Liver (tissue), 9 donors: Measurements from ENCODE around the gene LRIT2. TPM values are rescaled to one million over a fixed set of nuclear protein-coding genes. Genes with fewer than 3 reads are reported as not detected.

Experiments used
- DNase-seq: peaks from one replicate; pipeline ENCODE4 v3.0.0-alpha.2; 2017; ENCODE audit warnings: low spot score
- H3K27ac ChIP-seq, 2 donors: one replicate each; pipeline ENCODE4 v1.7.0; 2013; ENCODE audit warnings: inconsistent platforms in 2 of 2, low read length in 2 of 2, control low read depth in 1 of 2, low read depth in 1 of 2, mild to moderate bottlenecking in 1 of 2
- H3K27me3 ChIP-seq, 4 donors: one replicate each; pipeline versions ENCODE4 v1.6.1 to v1.7.0; 2013; ENCODE audit warnings: low read length in 3 of 4, inconsistent platforms in 1 of 4, mild to moderate bottlenecking in 1 of 4, moderate library complexity in 1 of 4; ENCODE audit not compliant: control insufficient read depth in 4 of 4, insufficient read depth in 4 of 4
- H3K36me3 ChIP-seq, 4 donors: one replicate each; pipeline versions ENCODE4 v1.6.1 to v1.7.0; 2013; ENCODE audit warnings: low read length in 3 of 4, mild to moderate bottlenecking in 3 of 4, low read depth in 1 of 4, moderate library complexity in 1 of 4; ENCODE audit not compliant: control insufficient read depth in 4 of 4, insufficient read depth in 3 of 4
- H3K4me1 ChIP-seq, 4 donors: one replicate each; pipeline versions ENCODE4 v1.6.1 to v1.7.0; 2013; ENCODE audit warnings: low read length in 3 of 4, mild to moderate bottlenecking in 3 of 4, moderate library complexity in 1 of 4; ENCODE audit not compliant: control insufficient read depth in 4 of 4, insufficient read depth in 4 of 4
- H3K4me3 ChIP-seq, 3 donors: one replicate each; pipeline versions ENCODE4 v1.6.1 to v1.7.0; 2013; ENCODE audit warnings: low read length in 3 of 3, control low read depth in 1 of 3, low read depth in 1 of 3, mild to moderate bottlenecking in 1 of 3
- H3K9ac ChIP-seq, 2 donors: one replicate each; pipeline ENCODE4 v1.7.0; 2013; ENCODE audit warnings: low read length in 2 of 2, mild to moderate bottlenecking in 2 of 2, moderate library complexity in 2 of 2, control low read depth in 1 of 2, low read depth in 1 of 2
- H3K9me3 ChIP-seq, 4 donors: one replicate each; pipeline versions ENCODE4 v1.6.1 to v1.7.0; 2013; ENCODE audit warnings: low read length in 3 of 4; ENCODE audit not compliant: control insufficient read depth in 4 of 4
- EGR1 ChIP-seq, 2 donors: IDR thresholded peaks; 2 replicates each; pipeline ENCODE4 v1.6.1; 2016 to 2018; ENCODE audit warnings: antibody characterized with exemption in 2 of 2, low read depth in 2 of 2
- FOXA2 ChIP-seq: IDR thresholded peaks from 2 replicates; pipeline ENCODE4 v1.6.1; 2016; ENCODE audit warnings: antibody characterized with exemption
- GABPA ChIP-seq, 2 donors: IDR thresholded peaks in 1 of 2; conservative IDR thresholded peaks in 1 of 2; 2 replicates each; pipeline ENCODE4 v1.6.1; 2016; ENCODE audit warnings: antibody characterized with exemption in 2 of 2, mild to moderate bottlenecking in 1 of 2, moderate library complexity in 1 of 2
- HNF4A ChIP-seq, 2 donors: conservative IDR thresholded peaks; 2 replicates each; pipeline ENCODE4 v1.6.1; 2016; ENCODE audit warnings: antibody characterized with exemption in 2 of 2, mild to moderate bottlenecking in 2 of 2
- HNF4G ChIP-seq: IDR thresholded peaks from 2 replicates; pipeline ENCODE4 v1.6.1; 2016; ENCODE audit warnings: antibody characterized with exemption
- JUND ChIP-seq, 2 donors: IDR thresholded peaks; 2 replicates each; pipeline ENCODE4 v1.6.1; 2016; ENCODE audit warnings: antibody characterized with exemption in 2 of 2
- NR2F2 ChIP-seq: IDR thresholded peaks from 2 replicates; pipeline ENCODE4 v1.6.1; 2016; ENCODE audit warnings: antibody characterized with exemption
- RAD21 ChIP-seq, 2 donors: IDR thresholded peaks; 2 replicates each; pipeline ENCODE4 v1.6.1; 2016; ENCODE audit warnings: antibody characterized with exemption in 2 of 2, mild to moderate bottlenecking in 2 of 2
- RXRA ChIP-seq, 2 donors: IDR thresholded peaks; 2 replicates each; pipeline ENCODE4 v1.6.1; 2017 to 2018; ENCODE audit warnings: antibody characterized with exemption in 2 of 2, mild to moderate bottlenecking in 1 of 2
- SP1 ChIP-seq: IDR thresholded peaks from 2 replicates; pipeline ENCODE4 v1.6.1; 2018; ENCODE audit warnings: antibody characterized with exemption, mild to moderate bottlenecking
- TAF1 ChIP-seq: conservative IDR thresholded peaks from 2 replicates; pipeline ENCODE4 v1.6.1; 2016; ENCODE audit warnings: antibody characterized with exemption, mild to moderate bottlenecking
- WGBS: extraction: QIAGEN DNeasy Blood & Tissue Kit; methylation state at CpG from one replicate; pipeline ENCODE4 v1.1.7; 2013; 5-methylcytosine and 5-hydroxymethylcytosine counted together
- polyA plus RNA-seq, 2 donors: library from polyadenylated mRNA; stranded (reverse) in 1 of 2; unstranded in 1 of 2; fragments of 200-250 nt in 1 of 2; fragments of >200 nt in 1 of 2; fragmentation: Nextera tagmentation in 1 of 2; extraction: Ambion mirVana in 1 of 2; gene quantifications; one replicate each; pipeline versions ENCODE4 v1.2.1 to v1.2.3, GENCODE V29; 2013 to 2015
- total RNA-seq, 2 donors: library from RNA; depleted of rRNA; stranded (reverse); fragments of >200 nt; gene quantifications; one replicate each; pipeline ENCODE4 v1.2.3, GENCODE V29; 2014
- TF ChIP-seq, protein P1 (sequence below): IDR thresholded peaks from 2 replicates; pipeline ENCODE4 v1.6.1; 2016; ENCODE audit warnings: antibody characterized with exemption
- TF ChIP-seq, protein P2 (sequence below): fragments of 150-350 bp; IDR thresholded peaks from 2 replicates; pipeline ENCODE4 v1.5.1; 2017; ENCODE audit warnings: improper control_type of control experiment, low read depth, low read length; ENCODE audit not compliant: missing input control
- TF ChIP-seq, protein P3 (sequence below): IDR thresholded peaks from 2 replicates; pipeline ENCODE4 v1.6.1; 2016; ENCODE audit warnings: antibody characterized with exemption
- TF ChIP-seq, protein P4 (sequence below): IDR thresholded peaks from 2 replicates; pipeline ENCODE4 v1.6.1; 2016; ENCODE audit warnings: antibody characterized with exemption, mild to moderate bottlenecking
- donor health status: healthy.
- donor health status: healthy.
- donor health status: healthy.
- donor health status: healthy.
- donor health status: healthy.

Gene LRIT2
- total and polyA plus RNA-seq, 4 donors = not detected

DNA sequence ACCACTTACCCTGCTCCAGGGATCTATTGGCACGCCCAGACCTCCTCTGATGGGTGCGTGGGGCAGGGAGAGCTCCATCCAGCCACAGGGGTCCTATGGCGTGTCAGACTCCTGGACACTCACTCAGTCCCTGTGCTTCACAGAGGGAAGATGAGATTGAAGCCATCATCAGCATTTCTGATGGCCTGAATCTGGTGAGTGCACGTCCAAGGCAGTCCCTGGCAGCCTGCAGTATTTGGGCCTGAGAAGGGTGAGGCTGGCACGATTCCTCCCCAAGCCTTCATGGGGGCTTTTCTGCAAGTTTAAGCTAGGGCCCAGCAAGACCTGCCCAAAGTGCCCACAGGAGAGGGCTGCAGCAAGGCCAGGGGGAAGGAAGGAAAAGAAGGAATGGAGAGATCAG, 27.7 kb downstream of the LRIT2 start:
- no peak for DNase-seq
- TF ChIP-seq, protein P1, sequence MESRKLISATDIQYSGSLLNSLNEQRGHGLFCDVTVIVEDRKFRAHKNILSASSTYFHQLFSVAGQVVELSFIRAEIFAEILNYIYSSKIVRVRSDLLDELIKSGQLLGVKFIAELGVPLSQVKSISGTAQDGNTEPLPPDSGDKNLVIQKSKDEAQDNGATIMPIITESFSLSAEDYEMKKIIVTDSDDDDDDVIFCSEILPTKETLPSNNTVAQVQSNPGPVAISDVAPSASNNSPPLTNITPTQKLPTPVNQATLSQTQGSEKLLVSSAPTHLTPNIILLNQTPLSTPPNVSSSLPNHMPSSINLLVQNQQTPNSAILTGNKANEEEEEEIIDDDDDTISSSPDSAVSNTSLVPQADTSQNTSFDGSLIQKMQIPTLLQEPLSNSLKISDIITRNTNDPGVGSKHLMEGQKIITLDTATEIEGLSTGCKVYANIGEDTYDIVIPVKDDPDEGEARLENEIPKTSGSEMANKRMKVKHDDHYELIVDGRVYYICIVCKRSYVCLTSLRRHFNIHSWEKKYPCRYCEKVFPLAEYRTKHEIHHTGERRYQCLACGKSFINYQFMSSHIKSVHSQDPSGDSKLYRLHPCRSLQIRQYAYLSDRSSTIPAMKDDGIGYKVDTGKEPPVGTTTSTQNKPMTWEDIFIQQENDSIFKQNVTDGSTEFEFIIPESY = no peak
- no peak for TF ChIP-seq FOXA2
- TF ChIP-seq TAF1 = no peak
- TF ChIP-seq SP1 = no peak
- TF ChIP-seq HNF4G = no peak
- no peak for TF ChIP-seq EGR1 (IDR thresholded peaks at IDR 0.05; ENCODE audit: low read depth in 2 of 2)
- no peak for TF ChIP-seq HNF4A (conservative IDR thresholded peaks at IDR 0.05)
- no peak for TF ChIP-seq GABPA (IDR thresholded peaks at IDR 0.05 in 1 of 2, conservative IDR thresholded peaks at IDR 0.05 in 1 of 2)
- TF ChIP-seq, protein P2, sequence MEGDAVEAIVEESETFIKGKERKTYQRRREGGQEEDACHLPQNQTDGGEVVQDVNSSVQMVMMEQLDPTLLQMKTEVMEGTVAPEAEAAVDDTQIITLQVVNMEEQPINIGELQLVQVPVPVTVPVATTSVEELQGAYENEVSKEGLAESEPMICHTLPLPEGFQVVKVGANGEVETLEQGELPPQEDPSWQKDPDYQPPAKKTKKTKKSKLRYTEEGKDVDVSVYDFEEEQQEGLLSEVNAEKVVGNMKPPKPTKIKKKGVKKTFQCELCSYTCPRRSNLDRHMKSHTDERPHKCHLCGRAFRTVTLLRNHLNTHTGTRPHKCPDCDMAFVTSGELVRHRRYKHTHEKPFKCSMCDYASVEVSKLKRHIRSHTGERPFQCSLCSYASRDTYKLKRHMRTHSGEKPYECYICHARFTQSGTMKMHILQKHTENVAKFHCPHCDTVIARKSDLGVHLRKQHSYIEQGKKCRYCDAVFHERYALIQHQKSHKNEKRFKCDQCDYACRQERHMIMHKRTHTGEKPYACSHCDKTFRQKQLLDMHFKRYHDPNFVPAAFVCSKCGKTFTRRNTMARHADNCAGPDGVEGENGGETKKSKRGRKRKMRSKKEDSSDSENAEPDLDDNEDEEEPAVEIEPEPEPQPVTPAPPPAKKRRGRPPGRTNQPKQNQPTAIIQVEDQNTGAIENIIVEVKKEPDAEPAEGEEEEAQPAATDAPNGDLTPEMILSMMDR = no peak
- TF ChIP-seq JUND (IDR thresholded peaks at IDR 0.05) = no peak
- TF ChIP-seq, protein P3, sequence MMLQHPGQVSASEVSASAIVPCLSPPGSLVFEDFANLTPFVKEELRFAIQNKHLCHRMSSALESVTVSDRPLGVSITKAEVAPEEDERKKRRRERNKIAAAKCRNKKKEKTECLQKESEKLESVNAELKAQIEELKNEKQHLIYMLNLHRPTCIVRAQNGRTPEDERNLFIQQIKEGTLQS = no peak
- TF ChIP-seq RXRA (IDR thresholded peaks at IDR 0.05) = no peak
- Histone ChIP-seq H3K27ac (no peak overlapping the region), H3K4me1 (peaks cover 4 to 13% (median 7%) of the 10 kb centered on the region in 4 donors), H3K9me3 (no peaks in the 10 kb centered on the region), H3K36me3 (no peaks in the 10 kb centered on the region), H3K4me3 (no peak overlapping the region), H3K9ac (no peak overlapping the region), H3K27me3 (peaks cover 0 to 11% (median 7%) of the 10 kb centered on the region in 4 donors)
- WGBS = 74% methylated on average over 5 of the region's 5 CpGs

DNA sequence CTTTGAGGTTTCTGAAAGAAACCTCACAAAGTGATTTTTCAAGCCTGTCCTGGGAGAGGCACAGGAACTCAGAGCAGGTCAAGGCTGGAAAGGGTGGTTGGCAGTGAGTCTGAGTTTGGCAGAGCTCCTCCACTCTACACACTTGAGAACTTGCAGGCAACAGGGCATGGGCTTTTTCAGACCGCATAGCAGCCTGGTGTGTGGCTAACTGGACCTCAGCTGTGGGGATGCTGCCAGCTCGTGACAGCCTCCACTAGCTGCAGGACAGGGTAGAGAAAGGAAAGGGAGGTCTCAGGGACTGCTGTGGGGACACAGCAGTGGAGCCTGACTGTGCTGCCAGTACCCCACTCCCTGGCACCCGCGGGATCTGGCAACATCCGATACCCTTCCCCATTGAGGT, 28.4 kb downstream of the LRIT2 start:
- Histone ChIP-seq H3K27ac (no peak overlapping the region), H3K9me3 (no peaks in the 10 kb centered on the region), H3K4me3 (no peak overlapping the region), H3K36me3 (no peaks in the 10 kb centered on the region), H3K27me3 (peaks cover 0 to 11% (median 7%) of the 10 kb centered on the region in 4 donors), H3K4me1 (peaks cover 4 to 13% (median 7%) of the 10 kb centered on the region in 4 donors), H3K9ac (no peak overlapping the region)
- TF ChIP-seq, protein P4, sequence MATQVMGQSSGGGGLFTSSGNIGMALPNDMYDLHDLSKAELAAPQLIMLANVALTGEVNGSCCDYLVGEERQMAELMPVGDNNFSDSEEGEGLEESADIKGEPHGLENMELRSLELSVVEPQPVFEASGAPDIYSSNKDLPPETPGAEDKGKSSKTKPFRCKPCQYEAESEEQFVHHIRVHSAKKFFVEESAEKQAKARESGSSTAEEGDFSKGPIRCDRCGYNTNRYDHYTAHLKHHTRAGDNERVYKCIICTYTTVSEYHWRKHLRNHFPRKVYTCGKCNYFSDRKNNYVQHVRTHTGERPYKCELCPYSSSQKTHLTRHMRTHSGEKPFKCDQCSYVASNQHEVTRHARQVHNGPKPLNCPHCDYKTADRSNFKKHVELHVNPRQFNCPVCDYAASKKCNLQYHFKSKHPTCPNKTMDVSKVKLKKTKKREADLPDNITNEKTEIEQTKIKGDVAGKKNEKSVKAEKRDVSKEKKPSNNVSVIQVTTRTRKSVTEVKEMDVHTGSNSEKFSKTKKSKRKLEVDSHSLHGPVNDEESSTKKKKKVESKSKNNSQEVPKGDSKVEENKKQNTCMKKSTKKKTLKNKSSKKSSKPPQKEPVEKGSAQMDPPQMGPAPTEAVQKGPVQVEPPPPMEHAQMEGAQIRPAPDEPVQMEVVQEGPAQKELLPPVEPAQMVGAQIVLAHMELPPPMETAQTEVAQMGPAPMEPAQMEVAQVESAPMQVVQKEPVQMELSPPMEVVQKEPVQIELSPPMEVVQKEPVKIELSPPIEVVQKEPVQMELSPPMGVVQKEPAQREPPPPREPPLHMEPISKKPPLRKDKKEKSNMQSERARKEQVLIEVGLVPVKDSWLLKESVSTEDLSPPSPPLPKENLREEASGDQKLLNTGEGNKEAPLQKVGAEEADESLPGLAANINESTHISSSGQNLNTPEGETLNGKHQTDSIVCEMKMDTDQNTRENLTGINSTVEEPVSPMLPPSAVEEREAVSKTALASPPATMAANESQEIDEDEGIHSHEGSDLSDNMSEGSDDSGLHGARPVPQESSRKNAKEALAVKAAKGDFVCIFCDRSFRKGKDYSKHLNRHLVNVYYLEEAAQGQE = no peak
- TF ChIP-seq, protein P2 = no peak
- TF ChIP-seq GABPA (IDR thresholded peaks at IDR 0.05 in 1 of 2, conservative IDR thresholded peaks at IDR 0.05 in 1 of 2) (no peak), RAD21 (IDR thresholded peaks at IDR 0.05) (no peak), EGR1 (IDR thresholded peaks at IDR 0.05; ENCODE audit: low read depth in 2 of 2) (no peak), NR2F2 (no peak), SP1 (no peak)
- WGBS = 67% methylated on average over 5 of the region's 5 CpGs
- no peak for DNase-seq
